Hematopoietic multipotent progenitor cell treated with erythropoietin and hydrocortisone succinate and interleukin-3 and kit ligand, for 8 days (in vitro differentiated cells): ENCODE measurements around the gene DOCK8.

Experiments
- DNase-seq: peaks from one replicate; pipeline ENCODE4 v3.0.0-alpha.2; 2015

The DOCK8 gene

DNA sequence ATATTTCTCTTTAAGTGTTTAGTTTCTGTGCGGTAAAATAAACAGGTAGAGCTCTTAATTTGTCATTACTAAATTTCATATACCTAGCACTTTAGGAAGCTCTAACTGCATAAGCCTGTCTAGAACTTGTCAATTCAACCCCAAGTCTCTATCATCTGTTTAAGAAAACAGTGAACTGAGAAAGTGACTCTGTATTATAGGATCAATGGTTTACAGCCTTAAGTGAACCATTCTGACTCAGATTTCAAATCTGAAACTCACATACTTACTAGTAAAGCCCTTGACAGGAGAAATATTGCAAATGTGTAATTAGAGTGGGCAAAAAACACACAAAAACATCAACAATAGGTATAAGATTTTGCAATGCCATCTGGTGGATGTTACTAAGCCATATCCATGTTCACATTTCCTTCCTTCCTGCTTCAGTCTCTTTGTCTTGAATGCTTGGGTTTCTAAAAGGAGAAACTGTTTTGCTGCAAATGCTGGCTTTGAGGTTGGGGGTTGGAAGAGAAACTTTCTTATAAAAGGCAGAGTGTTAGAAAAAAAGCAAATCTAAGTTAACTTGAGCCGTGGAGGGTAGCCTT lies 101.8 kb downstream of the DOCK8 start:
- peak; percentile 10 for DNase-seq

DNA sequence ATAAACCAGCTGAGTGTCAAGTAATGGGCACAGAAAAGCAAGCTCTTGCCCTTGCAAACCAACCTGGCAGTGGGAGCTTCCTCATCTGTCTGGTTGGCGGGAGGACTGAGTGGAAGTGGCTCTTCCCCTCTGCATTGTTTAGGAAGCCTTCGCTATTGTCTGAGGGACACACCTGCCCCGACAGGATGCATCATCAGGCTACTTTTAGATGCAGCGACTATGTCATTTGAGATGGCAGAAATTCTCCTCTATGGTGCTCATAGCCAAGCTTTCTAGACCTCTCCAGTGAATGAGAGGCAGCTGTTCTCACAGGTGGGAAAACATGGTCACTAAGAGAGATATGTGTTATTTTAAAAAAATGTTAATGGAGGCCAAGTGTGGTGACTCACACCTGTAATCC lies 104.0 kb downstream of the DOCK8 start:
- no peak for DNase-seq

DNA sequence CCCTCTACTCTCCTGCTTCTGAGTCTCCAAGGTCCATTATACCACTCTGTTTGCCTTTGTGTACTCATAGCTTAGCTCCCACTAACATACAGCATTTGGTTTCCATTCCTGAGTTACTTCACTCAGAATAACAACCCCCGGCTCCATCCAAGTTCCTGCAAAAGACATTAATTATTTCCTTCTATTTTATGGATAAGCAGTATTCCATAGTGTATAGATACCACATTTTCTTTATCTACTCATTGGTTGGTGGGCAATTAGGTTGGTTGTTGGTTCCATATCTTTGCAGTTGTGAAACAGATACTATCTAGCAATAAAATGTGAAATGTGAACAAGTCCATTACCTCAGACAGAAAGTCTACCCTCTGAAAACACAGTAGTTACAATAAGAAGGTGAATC lies 110.3 kb downstream of the DOCK8 start:
- DNase-seq, result no peak

DNA sequence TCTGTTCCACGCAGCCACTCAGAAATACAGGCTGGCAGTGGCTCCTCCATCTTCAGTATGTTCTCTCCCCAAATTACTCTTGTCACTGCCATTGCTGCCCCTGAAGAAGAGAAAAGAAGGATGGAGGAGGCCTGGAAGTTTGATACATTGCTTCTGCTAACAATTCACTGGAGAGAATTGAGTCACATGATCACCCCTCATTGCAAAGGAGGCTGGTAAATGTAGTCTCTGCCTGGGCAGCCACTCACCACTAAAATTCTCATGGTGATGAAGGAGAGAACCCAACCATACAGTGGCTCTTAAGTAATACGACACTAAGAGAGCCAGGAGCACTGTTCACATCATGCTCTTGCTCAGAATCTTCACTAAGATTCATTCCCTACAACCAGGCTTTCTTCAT lies 112.0 kb downstream of the DOCK8 start:
- DNase-seq, result no peak

DNA sequence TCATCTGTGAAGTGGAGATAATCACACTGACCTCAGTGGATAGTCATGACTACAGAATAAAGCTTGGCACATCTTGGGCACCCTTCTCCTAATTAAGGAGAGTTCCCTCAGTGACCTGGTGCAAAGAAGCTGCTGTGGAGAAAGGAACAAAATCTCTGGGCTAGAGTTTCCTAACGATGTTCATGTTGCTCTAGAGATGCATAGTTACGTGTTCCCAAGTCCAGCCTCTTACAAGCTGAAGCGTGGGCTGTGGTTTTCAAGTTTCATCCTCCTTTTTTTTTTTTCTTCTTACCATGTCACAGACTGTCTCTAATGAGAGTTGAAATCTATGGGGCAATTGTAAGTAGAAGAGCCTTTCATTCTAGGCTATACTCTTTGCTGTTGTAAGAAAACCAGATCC lies 113.8 kb downstream of the DOCK8 start:
- DNase-seq, result no peak

DNA sequence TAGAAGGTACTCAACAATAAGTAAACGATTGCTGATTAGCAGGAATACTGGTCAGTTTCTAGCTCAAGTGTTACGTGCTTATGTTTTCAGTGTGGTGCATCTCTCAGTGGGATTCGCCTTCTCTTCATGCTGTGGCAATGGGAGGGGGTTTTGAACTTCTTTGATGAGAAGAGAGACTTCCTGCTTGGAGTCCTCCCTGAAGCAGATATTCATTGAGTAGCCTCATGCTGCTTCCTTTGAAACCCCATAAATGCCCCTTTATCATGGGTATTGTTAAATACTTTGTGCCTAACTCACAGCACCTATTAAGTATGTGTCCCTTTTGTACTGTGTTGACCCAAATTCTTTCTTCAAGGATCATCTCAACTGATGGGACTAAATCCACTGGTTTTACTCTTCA lies 116.5 kb downstream of the DOCK8 start:
- DNase-seq, result no peak

DNA sequence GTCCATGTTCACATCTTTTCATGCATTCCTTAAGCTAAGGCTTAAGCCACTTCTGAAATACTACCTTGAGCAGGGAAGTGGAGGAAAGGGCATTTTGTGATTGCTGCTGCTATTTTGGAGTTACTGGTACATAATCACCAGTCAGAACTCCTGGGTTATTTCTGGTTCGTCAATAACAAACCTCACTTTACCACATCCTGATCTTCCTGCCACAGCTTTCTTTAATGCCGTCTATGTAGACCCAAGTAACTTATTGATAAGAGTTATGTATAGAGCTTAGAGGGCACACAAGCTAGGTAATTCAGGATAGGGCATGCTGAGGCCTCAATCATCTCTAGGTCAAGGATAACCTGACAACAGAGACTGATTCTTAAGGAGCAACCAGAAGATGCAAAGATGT lies 120.7 kb downstream of the DOCK8 start:
- DNase-seq, result no peak

DNA sequence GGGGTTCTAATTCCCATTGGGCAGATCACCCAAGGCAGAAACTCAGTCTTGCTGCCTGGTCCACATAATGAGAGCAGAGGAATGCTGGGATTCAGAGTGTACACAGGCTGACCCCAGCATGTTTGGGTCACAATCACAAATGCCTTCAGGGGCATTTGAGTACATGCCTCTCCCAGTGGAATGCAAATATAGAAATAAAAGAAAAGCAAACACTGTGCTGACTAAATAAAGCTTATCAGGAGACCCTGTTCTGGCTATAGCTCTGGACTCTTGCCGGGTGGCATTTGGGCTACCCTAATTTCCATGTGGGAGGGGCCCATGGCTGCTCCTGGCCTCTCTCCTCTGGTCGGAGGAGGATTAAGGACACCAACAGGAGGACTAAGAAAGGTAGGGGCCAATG lies 121.4 kb downstream of the DOCK8 start:
- DNase-seq, result no peak

DNA sequence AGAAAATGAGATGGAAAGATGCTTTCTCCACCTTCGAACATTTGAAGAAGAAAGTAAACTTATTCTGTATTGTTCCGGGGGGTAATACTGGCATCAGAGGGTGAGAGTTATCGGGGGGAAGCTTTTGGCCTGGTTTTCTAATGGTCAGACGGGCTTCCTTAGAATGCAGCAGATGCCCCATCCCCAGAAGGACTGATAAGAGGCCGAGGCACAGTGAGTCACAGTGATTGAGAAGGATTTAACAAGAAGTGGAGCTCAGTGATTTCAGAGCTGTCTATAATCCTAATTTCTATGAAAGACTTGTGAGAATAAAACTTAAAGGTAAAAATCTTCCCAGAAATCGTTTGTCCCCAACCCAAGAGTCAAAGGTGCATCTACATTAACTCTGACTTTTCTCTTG lies 123.9 kb downstream of the DOCK8 start:
- no peak for DNase-seq

DNA sequence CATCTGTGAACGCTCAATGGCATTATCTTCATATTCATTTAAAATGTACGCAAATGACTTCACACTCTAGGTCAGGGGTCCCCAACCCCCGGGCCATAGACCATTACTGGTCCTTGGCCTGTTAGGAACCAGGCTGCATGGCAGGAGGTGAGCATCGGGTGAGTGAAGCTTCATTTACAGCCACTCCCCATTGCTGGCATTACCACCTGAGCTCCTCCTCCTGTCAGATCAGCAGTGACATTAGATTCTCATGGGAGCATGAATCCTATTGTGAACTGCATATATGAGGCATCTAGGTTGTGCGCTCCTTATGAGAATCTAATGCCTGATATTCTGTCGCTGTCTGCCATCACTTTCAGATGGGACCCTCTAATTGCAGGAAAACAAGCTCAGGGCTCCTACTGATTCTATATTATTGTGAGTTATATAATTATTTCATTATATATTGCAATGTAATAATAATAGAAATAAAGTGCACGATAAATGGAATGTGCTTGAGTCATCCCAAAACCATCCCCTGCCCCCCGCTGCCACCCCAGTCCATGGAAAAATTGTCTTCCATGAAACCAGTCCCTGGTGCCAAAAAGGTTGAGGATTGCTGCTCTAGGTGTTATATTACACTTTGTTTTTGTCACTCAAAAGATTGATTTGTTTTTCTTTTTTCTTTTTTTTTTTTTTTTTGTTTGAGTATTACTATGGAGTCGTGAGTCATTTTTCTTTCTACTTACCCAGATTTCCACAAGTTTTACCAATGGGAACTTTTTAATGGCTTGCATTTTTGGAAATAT lies 127.2 kb downstream of the DOCK8 start:
- no peak for DNase-seq

DNA sequence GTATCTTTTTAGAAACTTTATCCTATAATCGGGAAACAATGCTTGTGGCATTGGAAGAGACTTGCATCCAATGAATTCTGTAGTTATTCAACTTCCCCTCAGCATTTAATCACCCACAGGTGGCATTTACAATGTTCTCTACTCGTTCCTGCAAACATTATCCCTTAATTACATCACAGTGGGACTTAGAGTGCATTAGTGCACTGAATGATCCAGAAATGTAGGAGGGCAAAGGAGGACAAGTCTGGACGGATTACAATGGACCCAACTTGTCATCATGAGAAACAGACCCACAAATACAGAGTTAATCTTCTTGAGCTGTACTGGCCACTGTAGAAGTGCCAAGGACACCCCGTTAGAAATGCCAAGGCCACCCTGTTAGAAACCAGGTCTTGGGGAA lies 129.1 kb downstream of the DOCK8 start:
- DNase-seq, result no peak

DNA sequence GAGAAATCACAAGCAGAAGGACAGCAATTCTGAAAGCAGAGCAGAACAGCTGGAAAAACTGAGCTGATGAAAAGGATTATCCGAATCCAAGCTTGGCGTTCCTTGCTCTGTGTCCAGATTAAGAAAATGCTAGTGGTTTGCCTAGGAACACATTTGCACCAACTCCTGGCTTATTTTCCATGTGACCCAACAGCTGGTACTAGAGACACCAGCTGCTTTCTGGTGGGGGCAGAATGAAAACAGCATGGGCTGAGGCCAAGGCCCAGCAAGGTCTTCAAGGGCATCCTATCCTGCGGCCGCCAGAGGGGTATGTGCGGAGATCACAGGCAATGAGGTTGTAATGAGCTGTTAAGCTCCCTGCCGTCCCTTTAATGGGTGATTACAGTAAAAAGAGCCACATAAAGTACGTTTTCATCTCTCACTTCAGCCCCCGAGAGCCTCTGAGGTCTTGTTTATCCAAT lies 131.5 kb downstream of the DOCK8 start:
- no peak for DNase-seq

DNA sequence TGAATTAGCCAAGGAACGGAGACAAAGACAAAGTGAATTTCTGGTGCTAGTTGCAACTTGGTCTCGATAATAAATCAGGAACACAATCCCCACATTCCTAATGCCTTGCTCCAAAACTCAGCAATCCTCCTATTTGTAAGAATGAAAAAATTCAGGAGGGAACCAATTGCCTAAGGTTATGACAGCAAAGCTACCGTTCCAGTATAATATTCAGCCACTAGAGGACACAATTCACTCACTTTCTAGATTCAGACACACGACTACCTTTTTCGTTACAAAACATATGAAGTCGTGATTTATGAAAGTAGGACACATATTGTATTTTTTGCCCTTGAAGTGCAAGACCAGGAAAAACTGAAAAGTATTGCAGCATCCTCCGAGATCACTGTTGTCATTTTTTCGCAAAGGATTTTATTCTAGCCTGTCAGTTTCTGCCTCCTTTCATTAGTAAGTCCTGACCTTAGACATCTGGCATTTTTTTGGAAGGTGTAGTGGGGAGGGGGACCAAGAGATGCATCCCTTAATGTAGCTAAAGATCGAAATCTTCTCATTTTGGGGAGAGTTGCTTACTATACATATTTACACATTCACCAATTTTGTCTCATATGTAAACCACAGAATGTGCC lies 133.1 kb downstream of the DOCK8 start:
- peak; percentile 36 for DNase-seq

DNA sequence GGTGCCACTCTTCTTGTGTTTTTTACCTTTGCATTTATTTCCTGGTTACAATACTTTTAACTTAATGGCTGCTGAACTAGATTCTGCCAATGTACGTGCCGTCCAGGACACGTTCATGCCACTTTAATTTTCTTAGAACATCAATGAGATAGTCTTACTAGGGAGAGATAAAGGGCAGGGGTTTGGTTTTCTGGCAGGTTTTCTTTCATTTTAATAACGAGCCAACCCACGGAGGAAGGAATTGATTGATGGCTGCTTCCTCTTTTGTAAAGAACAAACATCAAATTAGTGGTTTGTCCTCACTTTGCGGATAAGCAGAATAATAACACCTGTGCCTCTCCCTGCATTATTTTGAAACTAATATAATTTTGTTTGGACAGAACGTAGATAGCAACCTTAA lies 135.7 kb downstream of the DOCK8 start:
- DNase-seq, result no peak

DNA sequence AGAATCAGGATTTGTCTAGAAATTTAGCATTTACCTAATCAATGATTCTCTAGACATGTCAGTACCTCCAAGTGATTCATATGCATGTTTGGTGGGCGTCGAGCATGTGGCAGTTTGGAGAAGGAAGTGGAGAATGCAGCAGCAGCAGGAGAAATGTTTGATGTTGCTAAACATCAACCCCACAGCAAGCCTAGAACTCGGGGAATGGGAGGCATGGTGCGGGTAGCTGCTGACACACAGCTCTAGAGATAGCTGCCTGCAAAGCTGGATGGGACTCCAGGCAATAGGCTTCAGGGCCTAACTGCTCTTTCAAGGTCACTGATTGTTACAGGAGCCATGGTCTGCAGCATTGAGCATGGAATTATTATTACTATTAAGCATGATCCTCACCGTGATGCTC lies 137.3 kb downstream of the DOCK8 start:
- no peak for DNase-seq

DNA sequence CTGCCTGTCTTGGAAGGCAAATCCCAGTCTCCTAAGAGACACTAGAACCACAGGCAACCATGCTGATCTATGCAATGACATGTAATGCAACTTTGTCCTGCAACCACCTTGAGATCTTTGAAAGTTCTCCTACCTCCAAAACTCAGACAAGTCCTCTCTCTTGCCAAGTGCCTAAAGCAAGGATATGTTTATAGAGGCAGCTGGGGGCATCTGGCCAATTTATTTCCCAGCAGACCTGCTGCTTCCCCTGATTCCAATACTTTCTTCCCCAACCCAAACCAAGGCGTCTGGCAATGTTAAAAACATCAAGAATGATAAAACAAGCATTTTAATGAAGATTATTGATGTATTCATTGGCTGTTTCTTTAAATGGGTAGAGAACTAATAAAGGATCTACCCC lies 138.4 kb downstream of the DOCK8 start:
- no peak for DNase-seq

DNA sequence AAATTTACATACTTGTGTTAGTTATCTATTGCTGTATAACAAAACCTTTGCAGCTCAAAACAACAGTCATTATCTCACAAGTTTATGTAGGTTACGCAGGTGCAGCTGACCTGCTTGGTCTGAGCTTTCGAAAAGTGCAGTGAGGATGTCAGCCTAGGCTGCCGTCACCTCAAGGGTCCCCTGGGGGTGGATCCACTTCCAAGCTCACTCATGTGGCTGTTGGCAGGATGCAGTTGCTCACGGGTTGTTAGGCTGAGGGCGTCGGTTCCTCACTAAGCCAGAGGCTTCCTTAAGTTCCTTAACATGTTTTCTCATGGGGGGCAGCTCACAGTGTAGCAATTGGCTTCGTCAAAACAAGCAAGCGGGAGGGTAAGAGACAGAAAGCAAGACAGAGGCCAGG lies 139.8 kb downstream of the DOCK8 start:
- no peak for DNase-seq

DNA sequence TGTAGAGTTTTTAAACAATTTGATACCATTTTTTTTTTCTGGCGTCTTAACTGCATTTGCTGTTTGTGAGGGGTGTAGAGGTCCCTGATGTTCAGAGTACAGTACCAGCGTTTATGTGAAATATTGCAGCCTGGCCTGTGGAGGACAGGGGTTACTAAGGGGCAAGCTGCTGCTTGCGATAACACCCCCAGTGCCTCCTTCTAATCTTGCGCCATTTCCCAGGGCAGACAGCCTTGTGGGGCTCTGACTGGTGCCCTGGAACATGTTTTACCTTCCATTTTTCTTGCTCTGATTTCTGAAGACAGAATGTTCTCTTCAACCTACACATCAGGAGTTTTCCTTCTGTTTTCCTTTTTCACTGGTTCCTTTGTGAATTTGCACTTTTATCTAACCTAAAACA lies 142.9 kb downstream of the DOCK8 start:
- DNase-seq, result peak; percentile 26

DNA sequence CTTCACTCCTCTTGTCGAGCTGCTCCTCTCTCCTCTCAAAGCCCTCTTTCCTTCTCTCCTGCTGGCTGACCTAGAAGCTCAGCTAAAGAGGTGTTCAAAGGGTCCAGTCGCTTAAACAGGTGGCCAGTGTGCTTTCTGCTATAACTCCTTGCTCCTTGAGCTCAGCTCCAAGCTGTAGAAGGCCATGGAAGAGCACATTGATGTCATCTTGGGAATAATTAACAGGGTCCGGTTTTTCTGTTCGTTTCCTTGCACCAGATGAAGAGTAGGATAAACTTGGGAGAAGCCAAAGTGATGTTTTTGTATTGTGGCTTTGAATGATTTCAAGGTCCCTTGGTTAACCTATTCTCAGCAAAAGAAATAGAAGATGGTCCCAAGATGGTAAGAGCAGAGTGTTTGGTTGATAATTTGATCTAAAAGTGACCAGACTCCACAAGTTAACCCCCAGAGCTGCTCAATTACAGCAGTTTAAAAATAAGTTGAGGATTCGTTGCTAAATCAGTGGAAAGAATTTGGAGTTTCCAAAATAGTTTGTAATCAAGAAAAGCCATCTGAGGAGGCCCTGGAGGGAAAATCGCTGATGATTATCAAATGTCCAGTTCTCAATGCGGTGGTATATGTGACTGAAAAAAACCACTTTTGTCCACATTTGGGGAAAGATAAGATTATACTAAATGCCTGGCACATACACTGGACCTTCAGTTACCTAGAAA lies 148.1 kb downstream of the DOCK8 start:
- no peak for DNase-seq

DNA sequence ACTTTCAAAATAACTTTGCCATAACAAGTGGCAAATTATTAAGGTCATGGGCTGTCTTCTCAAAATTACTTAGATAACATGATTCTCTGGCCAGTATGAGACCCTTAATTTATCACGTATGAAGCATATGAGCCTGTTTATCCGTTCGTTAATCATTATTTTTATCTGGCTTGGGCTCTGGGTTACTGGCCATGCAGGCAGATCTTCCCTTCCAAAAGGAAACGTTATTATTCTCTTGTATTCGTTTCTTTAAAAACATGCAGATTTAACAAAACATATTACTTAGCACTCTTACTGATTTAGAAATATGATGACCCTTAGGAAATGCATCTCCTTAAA lies 148.6 kb downstream of the DOCK8 start:
- no peak for DNase-seq

DNA sequence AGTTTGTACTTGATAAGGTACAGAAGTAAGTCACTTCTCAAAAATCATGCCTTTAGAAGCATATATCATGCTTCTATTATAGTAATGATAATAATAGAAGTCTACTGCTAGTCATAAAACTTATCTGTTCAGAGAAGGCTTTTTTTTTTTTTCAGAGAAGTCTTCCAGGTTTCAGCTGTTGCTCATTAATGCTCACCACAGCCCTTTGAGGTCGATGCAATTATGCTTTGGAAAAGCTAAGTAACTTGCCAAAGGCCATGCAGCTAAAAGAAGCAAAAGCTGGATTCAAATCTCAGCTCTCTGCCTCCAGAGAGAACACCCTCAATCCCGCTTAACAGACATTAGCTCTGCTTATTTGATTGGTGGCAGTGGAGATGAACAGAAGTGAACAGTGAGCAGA lies 150.8 kb downstream of the DOCK8 start:
- no peak for DNase-seq

DNA sequence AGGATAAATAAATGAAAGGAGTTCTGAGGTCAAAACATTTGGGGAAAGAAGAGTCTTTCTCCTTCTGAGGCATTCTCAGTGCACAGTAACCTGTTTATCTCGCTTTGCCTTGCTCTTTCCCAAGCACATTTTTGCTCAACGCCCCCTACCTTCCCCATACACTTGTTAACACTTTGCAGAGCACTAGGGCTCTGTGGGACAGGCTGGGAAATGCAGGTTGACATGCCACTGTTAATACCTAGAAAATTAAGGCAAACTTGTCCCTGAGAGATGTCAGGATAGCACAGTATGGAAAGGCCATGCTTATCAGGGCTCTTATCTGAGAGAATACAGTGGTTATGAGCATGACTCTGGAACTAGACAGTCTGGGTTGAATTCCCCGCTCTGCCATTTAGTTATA lies 152.0 kb downstream of the DOCK8 start:
- DNase-seq, result no peak

DNA sequence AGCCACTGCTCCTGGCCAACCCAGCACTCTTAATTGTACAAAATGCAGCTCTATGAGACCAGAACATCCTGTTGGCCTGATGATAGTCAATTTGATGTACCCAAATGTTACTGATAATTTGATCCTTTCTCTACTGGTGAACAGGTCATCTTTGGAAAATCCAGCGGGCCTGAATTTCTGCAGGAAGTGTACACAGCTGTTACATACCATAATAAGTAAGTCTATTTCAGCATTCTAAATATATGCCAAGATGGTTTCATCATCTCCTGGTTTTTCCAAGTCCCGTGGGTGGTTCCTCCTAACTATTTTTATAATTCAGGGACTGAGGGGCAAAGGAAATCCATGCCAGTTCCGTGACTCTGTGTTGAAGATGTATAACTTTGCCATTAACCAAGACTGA lies 155.4 kb downstream of the DOCK8 start:
- no peak for DNase-seq

DNA sequence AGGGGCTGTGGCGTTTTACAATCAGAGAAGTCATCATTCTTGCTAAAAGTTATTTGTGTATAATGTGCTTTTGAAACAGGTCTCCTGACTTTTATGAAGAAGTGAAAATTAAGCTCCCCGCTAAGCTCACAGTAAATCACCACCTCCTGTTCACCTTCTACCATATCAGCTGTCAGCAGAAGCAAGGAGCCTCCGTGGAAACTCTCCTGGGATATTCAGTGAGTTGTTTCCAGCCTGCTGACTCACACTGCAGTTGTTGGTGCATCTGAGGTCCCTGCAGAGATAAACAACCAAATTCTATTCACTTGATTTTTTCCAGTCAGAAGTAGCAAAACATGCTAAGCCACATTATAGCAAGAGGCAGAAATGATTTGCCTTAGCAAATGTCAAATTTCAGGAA lies 156.7 kb downstream of the DOCK8 start:
- DNase-seq, result no peak
